HEK293 (cell line): ENCODE measurements around the gene SURF4.

ENCODE experiments used
- CTCF ChIA-PET: fragments of 350-600 bp; formaldehyde crosslinking; extraction: SDS; loops from one replicate; lab custom pipeline; 2021; ENCODE audit warnings: antibody characterized with exemption; lab: Yijun Ruan, JAX
- POLR2A ChIA-PET: fragments of 300-600 bp; formaldehyde crosslinking; extraction: SDS; loops from one replicate; lab custom pipeline; 2020; ENCODE audit warnings: antibody characterized with exemption, inconsistent platforms; lab: Yijun Ruan, JAX
- H3K27ac ChIP-seq: fragments of 200-500 bp; sonication (Bioruptor generic); 2 replicates; pipeline ENCODE4 v1.5.1; 2014; ENCODE audit warnings: low read depth, low read length, control low read depth, inconsistent platforms; ENCODE audit errors: extremely low read depth
- H3K36me3 ChIP-seq, 2 experiments: fragments of 200-500 bp in 1 of 2; sonication (Bioruptor generic) in 1 of 2; 1 replicate in 1 of 2; 2 replicates in 1 of 2; pipeline ENCODE4 v1.5.1; 2014 to 2017; ENCODE audit warnings: inconsistent platforms in 2 of 2, low read length in 2 of 2; ENCODE audit not compliant: control insufficient read depth in 2 of 2, insufficient read depth in 1 of 2
- H3K4me1 ChIP-seq: fragments of 200-500 bp; sonication (Bioruptor generic); 2 replicates; pipeline ENCODE4 v1.5.1; 2014; ENCODE audit warnings: mild to moderate bottlenecking, low read length, inconsistent platforms; ENCODE audit not compliant: control insufficient read depth, insufficient read depth
- H3K4me3 ChIP-seq: 2 replicates; pipeline ENCODE4 v1.5.1; 2011; ENCODE audit warnings: low read depth, mild to moderate bottlenecking, control low read depth, low read length, moderate library complexity
- H3K9me3 ChIP-seq: fragments of 200-500 bp; sonication (Bioruptor generic); 2 replicates; pipeline ENCODE4 v1.5.1; 2014; ENCODE audit warnings: low read depth, low read length, inconsistent platforms; ENCODE audit not compliant: control insufficient read depth, insufficient read depth
- EGR2 ChIP-seq: fragments of 450-650 bp; formaldehyde crosslinking; IDR thresholded peaks from 2 replicates; pipeline ENCODE4 v1.5.1; 2016; ENCODE audit warnings: low read depth, missing biosample characterization, missing genetic modification characterization
- HIC1 ChIP-seq: fragments of 450-650 bp; formaldehyde crosslinking; IDR thresholded peaks from 2 replicates; pipeline ENCODE4 v1.5.1; 2016; ENCODE audit warnings: missing biosample characterization, missing genetic modification characterization
- HOXA7 ChIP-seq: sonication (generic); formaldehyde crosslinking; IDR thresholded peaks from 2 replicates; pipeline ENCODE4 v1.8.1; 2022; ENCODE audit warnings: missing genetic modification reagents, borderline replicate concordance
- HOXC10 ChIP-seq: sonication (generic); formaldehyde crosslinking; IDR thresholded peaks from 2 replicates; pipeline ENCODE4 v1.8.1; 2023; ENCODE audit warnings: mild to moderate bottlenecking, missing genetic modification reagents
- KLF7 ChIP-seq: fragments of 450-650 bp; formaldehyde crosslinking; IDR thresholded peaks from 2 replicates; pipeline ENCODE4 v1.5.1; 2016; ENCODE audit warnings: missing biosample characterization, missing genetic modification characterization, borderline replicate concordance
- OSR2 ChIP-seq: fragments of 450-650 bp; formaldehyde crosslinking; IDR thresholded peaks from 2 replicates; pipeline ENCODE4 v1.5.1; 2016; ENCODE audit warnings: missing biosample characterization, missing genetic modification characterization
- PRDM4 ChIP-seq: fragments of 450-650 bp; formaldehyde crosslinking; IDR thresholded peaks from 2 replicates; pipeline ENCODE4 v1.5.1; 2017; ENCODE audit warnings: missing biosample characterization, missing genetic modification characterization
- ZBTB17 ChIP-seq: fragments of 450-650 bp; formaldehyde crosslinking; IDR thresholded peaks from 2 replicates; pipeline ENCODE4 v1.5.1; 2016; ENCODE audit warnings: missing biosample characterization, missing genetic modification characterization
- ZFHX2 ChIP-seq: fragments of 450-650 bp; formaldehyde crosslinking; conservative IDR thresholded peaks from 2 replicates; pipeline ENCODE4 v1.5.1; 2016; ENCODE audit warnings: missing biosample characterization, missing genetic modification characterization
- ZFP41 ChIP-seq: fragments of 450-650 bp; formaldehyde crosslinking; IDR thresholded peaks from 2 replicates; pipeline ENCODE4 v1.5.1; 2016; ENCODE audit warnings: missing biosample characterization, missing genetic modification characterization, borderline replicate concordance
- ZNF140 ChIP-seq: fragments of 450-650 bp; formaldehyde crosslinking; IDR thresholded peaks from 2 replicates; pipeline ENCODE4 v1.5.1; 2016; ENCODE audit warnings: missing biosample characterization, missing genetic modification characterization
- ZNF175 ChIP-seq: fragments of 450-650 bp; formaldehyde crosslinking; IDR thresholded peaks from 2 replicates; pipeline ENCODE4 v1.5.1; 2016; ENCODE audit warnings: missing biosample characterization, missing genetic modification characterization
- ZNF19 ChIP-seq: fragments of 450-650 bp; formaldehyde crosslinking; IDR thresholded peaks from 2 replicates; pipeline ENCODE4; 2016; ENCODE audit warnings: missing biosample characterization, missing genetic modification characterization, low read depth
- ZNF248 ChIP-seq: fragments of 450-650 bp; formaldehyde crosslinking; IDR thresholded peaks from 2 replicates; pipeline ENCODE4 v1.5.1; 2017; ENCODE audit warnings: missing biosample characterization, missing genetic modification characterization
- ZNF302 ChIP-seq: fragments of 450-650 bp; formaldehyde crosslinking; IDR thresholded peaks from 2 replicates; pipeline ENCODE4 v1.5.1; 2016; ENCODE audit warnings: missing biosample characterization, missing genetic modification characterization, low read depth
- ZNF311 ChIP-seq: fragments of 450-650 bp; formaldehyde crosslinking; IDR thresholded peaks from 2 replicates; pipeline ENCODE4 v1.5.1; 2017; ENCODE audit warnings: missing biosample characterization, missing genetic modification characterization, borderline replicate concordance
- ZNF473 ChIP-seq: fragments of 450-650 bp; formaldehyde crosslinking; IDR thresholded peaks from 2 replicates; pipeline ENCODE4 v1.5.1; 2017; ENCODE audit warnings: missing biosample characterization, missing genetic modification characterization
- ZNF521 ChIP-seq: fragments of 450-650 bp; formaldehyde crosslinking; IDR thresholded peaks from 2 replicates; pipeline ENCODE4 v1.5.1; 2017; ENCODE audit warnings: missing biosample characterization, mild to moderate bottlenecking, missing genetic modification characterization
- ZNF544 ChIP-seq: fragments of 450-650 bp; formaldehyde crosslinking; IDR thresholded peaks from 2 replicates; pipeline ENCODE4 v1.5.0; 2017; ENCODE audit warnings: missing biosample characterization, missing genetic modification characterization
- ZNF555 ChIP-seq: fragments of 450-650 bp; formaldehyde crosslinking; conservative IDR thresholded peaks from 2 replicates; pipeline ENCODE4 v1.5.1; 2017; ENCODE audit warnings: missing biosample characterization, mild to moderate bottlenecking, missing genetic modification characterization, inconsistent platforms
- ZNF558 ChIP-seq: fragments of 450-650 bp; formaldehyde crosslinking; IDR thresholded peaks from 2 replicates; pipeline ENCODE4 v1.5.1; 2016; ENCODE audit warnings: missing biosample characterization, missing genetic modification characterization
- ZNF600 ChIP-seq: fragments of 450-650 bp; formaldehyde crosslinking; IDR thresholded peaks from 2 replicates; pipeline ENCODE4 v1.5.1; 2016; ENCODE audit warnings: missing biosample characterization, missing genetic modification characterization
- ZNF621 ChIP-seq: fragments of 450-650 bp; formaldehyde crosslinking; IDR thresholded peaks from 2 replicates; pipeline ENCODE4 v1.5.1; 2017; ENCODE audit warnings: missing biosample characterization, missing genetic modification characterization
- ZNF701 ChIP-seq: fragments of 450-650 bp; formaldehyde crosslinking; IDR thresholded peaks from 2 replicates; pipeline ENCODE4 v1.5.1; 2016; ENCODE audit warnings: missing biosample characterization, missing genetic modification characterization
- TF ChIP-seq, protein P1 (sequence below): fragments of 450-650 bp; formaldehyde crosslinking; IDR thresholded peaks from 2 replicates; pipeline ENCODE4 v1.5.1; 2016; ENCODE audit warnings: missing biosample characterization, missing genetic modification characterization

SURF4 gene

GRCh38 chr9:133385452-133385851 lies 9.6 kb upstream of the SURF4 start:
- POLR2A ChIA-PET: interaction anchor here (0.6 to 1.2 kb wide), 2 partner anchors 10 to 97 kb away, joined by 3 to 5 read pairs; no protein-coding TSS in a partner anchor
- TF ChIP-seq ZBTB17 (tag by site-specific recombination) (no peak), ZFHX2 (tag by site-specific recombination) (peak; percentile 76), ZFP41 (tag by site-specific recombination) (no peak), EGR2 (tag by site-specific recombination) (peak; percentile 72), ZNF521 (no peak), ZNF19 (tag by site-specific recombination) (no peak), ZNF140 (tag by site-specific recombination) (no peak), OSR2 (tag by site-specific recombination) (no peak)
- TF ChIP-seq, protein P1, sequence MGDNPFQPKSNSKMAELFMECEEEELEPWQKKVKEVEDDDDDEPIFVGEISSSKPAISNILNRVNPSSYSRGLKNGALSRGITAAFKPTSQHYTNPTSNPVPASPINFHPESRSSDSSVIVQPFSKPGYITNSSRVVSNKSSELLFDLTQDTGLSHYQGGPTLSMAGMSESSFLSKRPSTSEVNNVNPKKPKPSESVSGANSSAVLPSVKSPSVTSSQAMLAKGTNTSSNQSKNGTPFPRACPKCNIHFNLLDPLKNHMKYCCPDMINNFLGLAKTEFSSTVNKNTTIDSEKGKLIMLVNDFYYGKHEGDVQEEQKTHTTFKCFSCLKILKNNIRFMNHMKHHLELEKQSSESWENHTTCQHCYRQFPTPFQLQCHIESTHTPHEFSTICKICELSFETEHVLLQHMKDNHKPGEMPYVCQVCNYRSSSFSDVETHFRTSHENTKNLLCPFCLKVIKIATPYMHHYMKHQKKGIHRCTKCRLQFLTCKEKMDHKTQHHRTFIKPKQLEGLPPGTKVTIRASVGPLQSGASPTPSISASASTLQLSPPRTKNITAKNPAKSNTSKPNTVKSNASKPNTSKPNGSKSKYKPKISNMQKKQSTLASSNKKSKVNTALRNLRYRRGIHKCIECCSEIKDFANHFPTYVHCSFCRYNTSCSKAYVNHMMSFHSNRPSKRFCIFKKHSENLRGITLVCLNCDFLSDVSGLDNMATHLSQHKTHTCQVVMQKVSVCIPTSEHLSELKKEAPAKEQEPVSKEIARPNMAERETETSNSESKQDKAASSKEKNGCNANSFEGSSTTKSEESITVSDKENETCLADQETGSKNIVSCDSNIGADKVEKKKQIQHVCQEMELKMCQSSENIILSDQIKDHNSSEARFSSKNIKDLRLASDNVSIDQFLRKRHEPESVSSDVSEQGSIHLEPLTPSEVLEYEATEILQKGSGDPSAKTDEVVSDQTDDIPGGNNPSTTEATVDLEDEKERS: no peak
- H3K27ac ChIP-seq: no peak overlapping the region
- no peaks in the 10 kb centered on the region for H3K36me3 ChIP-seq
- H3K4me3 ChIP-seq: no peak overlapping the region
- H3K9me3 ChIP-seq: no peaks in the 10 kb centered on the region
- CTCF ChIA-PET: no interaction called here
- no peaks in the 10 kb centered on the region for H3K4me1 ChIP-seq

GRCh38 chr9:133384736-133385321 lies 9.0 kb upstream of the SURF4 start:
- H3K9me3 ChIP-seq: no peaks in the 10 kb centered on the region
- H3K4me3 ChIP-seq: no peak overlapping the region
- ChIA-PET POLR2A (interaction anchor here (1.2 kb wide), 1 partner anchor 10 kb away, joined by 3 read pairs; no protein-coding TSS in a partner anchor), CTCF (interaction anchor here (0.6 kb wide), 1 partner anchor 721 kb away, joined by 3 read pairs; no protein-coding TSS in a partner anchor)
- no peaks in the 10 kb centered on the region for H3K4me1 ChIP-seq
- TF ChIP-seq ZNF558 (tag by site-specific recombination) (no peak), ZNF544 (tag by site-specific recombination) (no peak)
- H3K27ac ChIP-seq: no peak overlapping the region
- no peaks in the 10 kb centered on the region for H3K36me3 ChIP-seq

DNA sequence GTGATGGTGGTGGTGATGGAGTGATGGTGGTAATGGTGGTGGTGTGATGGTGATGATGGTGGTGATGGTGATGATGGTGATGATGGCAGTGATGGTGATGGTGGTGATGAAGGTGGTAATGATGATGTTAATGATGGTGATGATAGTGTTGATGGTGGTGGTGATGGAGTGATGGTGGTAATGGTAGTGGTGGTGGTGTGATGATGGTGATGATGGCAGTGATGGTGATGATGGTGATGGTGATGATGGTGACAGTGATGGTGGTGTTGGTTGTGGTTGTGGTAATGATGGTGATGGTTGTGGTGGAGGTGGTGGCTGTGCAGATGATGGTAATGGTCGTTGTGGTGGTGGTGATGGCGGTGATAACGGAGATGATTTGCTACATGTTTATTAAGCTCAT lies 7.6 kb upstream of the SURF4 start:
- POLR2A ChIA-PET: interaction anchor here (1.0 kb wide), 1 partner anchor 76 kb away, joined by 3 read pairs; the partner anchor contains the start of gene CACFD1
- TF ChIP-seq ZNF701 (tag by site-specific recombination): no peak
- peak; percentile 92; the same call in 1 of the 2 replicates for TF ChIP-seq ZNF175 (tag by site-specific recombination)
- TF ChIP-seq ZNF555: no peak
- no peak for TF ChIP-seq PRDM4 (tag by site-specific recombination)
- peak; percentile 70; the same call in 1 of the 2 replicates for TF ChIP-seq ZNF248 (tag by site-specific recombination)
- no peak for TF ChIP-seq KLF7 (tag by site-specific recombination)
- TF ChIP-seq ZNF311 (tag by site-specific recombination): peak; percentile 96; the same call in 1 of the 2 replicates
- 0 out of 2 replicates have a peak, but pooled peaks have one; percentile 72 for TF ChIP-seq ZNF621
- 0 out of 2 replicates have a peak, but pooled peaks have one; percentile 24 for TF ChIP-seq HIC1 (tag by site-specific recombination)
- peak; percentile 79; the same call in 1 of the 2 replicates for TF ChIP-seq ZNF473 (tag by site-specific recombination)
- 0 out of 2 replicates have a peak, but pooled peaks have one; percentile 16 for TF ChIP-seq ZNF302 (tag by site-specific recombination)
- TF ChIP-seq ZNF600 (tag by site-specific recombination): no peak
- no peak for TF ChIP-seq HOXC10 (CRISPR knock-in tag)
- no peak for TF ChIP-seq HOXA7 (CRISPR knock-in tag)

More for the DNA sequence above, 7.6 kb upstream of the SURF4 start:
- Histone ChIP-seq H3K9me3 (no peaks in the 10 kb centered on the region), H3K4me1 (peaks cover under 1% of the 10 kb centered on the region), H3K4me3 (no peak overlapping the region), H3K27ac (no peak overlapping the region), H3K36me3 (no peaks in the 10 kb centered on the region)
- CTCF ChIA-PET: interaction anchor here (0.7 kb wide), 1 partner anchor 106 kb away, joined by 3 read pairs; no protein-coding TSS in a partner anchor
